ENCODE results near the gene ACSL1. TPM values are rescaled to one million over a fixed set of nuclear protein-coding genes. Genes with fewer than 3 reads are reported as not detected.

Gene ACSL1
- polyA plus RNA-seq, 2 of the 4 experiments (the other 2 are of a cell fraction): 10.0 to 12.4 TPM

DNA sequence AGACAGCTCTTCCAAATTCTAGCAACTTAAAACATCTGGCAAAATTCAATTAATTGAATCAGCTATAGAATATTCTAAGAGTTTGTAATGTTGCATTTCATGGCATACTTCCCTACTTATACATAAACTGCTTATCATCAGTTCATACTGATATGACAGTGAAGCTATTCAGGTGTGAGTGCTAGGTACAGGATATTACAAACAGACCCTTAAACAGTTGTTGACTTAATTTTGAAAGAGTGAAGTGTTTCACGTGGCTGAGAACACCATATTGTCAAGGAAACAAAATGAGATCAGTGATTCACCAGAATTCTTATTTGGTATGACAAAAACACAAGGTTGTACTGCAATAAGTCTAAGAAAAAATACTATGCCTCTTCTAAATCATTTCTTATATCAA is 119.3 kb downstream of the ACSL1 start (continued):
- TF ChIP-seq, protein P1, sequence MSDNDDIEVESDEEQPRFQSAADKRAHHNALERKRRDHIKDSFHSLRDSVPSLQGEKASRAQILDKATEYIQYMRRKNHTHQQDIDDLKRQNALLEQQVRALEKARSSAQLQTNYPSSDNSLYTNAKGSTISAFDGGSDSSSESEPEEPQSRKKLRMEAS (IDR thresholded peaks at IDR 0.05): no peak

DNA sequence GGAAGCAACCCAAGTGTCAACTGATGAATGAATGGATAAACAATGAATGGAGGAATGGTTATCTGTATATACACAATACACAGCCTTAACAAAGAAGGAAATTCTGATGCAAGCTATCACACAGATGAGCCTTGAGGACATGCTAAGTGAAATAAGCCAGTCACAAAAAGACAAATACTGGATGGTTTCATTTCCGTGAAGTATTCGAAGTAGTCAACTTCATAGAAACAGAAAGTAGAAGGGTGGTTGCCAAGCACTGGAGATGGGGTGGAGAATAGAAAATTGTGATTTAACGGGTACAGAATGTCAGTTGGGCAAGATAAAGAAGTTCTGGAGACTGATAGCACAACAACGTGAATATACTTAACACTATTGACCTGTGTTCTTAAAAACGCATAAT is 120.1 kb downstream of the ACSL1 start:
- ChIA-PET POLR2A (no interaction called here), CTCF (no interaction called here)
- ATAC-seq: no peak
- Histone ChIP-seq H3K4me2 (no peak overlapping the region), H3K4me3 (no peak overlapping the region), H3K9me3 (no peaks in the 10 kb centered on the region; the same call in 2 of the 3 replicates), H3K27ac (no peak overlapping the region), H3K4me1 (no peaks in the 10 kb centered on the region)
- WGBS (ENCODE audit: missing lambda C conversion rate): 91% methylated on average over 5 of the region's 5 CpGs
- FAIRE-seq: no peak
- TF ChIP-seq, protein P2, sequence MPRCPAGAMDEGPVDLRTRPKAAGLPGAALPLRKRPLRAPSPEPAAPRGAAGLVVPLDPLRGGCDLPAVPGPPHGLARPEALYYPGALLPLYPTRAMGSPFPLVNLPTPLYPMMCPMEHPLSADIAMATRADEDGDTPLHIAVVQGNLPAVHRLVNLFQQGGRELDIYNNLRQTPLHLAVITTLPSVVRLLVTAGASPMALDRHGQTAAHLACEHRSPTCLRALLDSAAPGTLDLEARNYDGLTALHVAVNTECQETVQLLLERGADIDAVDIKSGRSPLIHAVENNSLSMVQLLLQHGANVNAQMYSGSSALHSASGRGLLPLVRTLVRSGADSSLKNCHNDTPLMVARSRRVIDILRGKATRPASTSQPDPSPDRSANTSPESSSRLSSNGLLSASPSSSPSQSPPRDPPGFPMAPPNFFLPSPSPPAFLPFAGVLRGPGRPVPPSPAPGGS (IDR thresholded peaks at IDR 0.05): no peak
- TF ChIP-seq MAZ (IDR thresholded peaks at IDR 0.05; ENCODE audit: borderline replicate concordance, low read depth, low read length) (no peak), CHD2 (IDR thresholded peaks at IDR 0.05; ENCODE audit: low read length, partially characterized antibody) (no peak), CHD4 (IDR thresholded peaks at IDR 0.05; ENCODE audit: borderline replicate concordance) (no peak), MAFK (IDR thresholded peaks at IDR 0.05; ENCODE audit: partially characterized antibody) (no peak), RARB (CRISPR knock-in tag; IDR thresholded peaks at IDR 0.05) (no peak), RAD21 (conservative IDR thresholded peaks at IDR 0.05 in 1 of 2, IDR thresholded peaks at IDR 0.05 in 1 of 2) (no peak), TP53 (CRISPR knock-in tag; IDR thresholded peaks at IDR 0.05) (no peak), HEYL (CRISPR knock-in tag; IDR thresholded peaks at IDR 0.05) (no peak), POLR2AphosphoS2 (conservative IDR thresholded peaks at IDR 0.05; ENCODE audit: low read length) (no peak), JUN (IDR thresholded peaks at IDR 0.05) (no peak)
- TF ChIP-seq, protein P3, sequence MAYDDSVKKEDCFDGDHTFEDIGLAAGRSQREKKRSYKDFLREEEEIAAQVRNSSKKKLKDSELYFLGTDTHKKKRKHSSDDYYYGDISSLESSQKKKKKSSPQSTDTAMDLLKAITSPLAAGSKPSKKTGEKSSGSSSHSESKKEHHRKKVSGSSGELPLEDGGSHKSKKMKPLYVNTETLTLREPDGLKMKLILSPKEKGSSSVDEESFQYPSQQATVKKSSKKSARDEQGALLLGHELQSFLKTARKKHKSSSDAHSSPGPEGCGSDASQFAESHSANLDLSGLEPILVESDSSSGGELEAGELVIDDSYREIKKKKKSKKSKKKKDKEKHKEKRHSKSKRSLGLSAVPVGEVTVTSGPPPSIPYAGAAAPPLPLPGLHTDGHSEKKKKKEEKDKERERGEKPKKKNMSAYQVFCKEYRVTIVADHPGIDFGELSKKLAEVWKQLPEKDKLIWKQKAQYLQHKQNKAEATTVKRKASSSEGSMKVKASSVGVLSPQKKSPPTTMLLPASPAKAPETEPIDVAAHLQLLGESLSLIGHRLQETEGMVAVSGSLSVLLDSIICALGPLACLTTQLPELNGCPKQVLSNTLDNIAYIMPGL (CRISPR knock-in tag; IDR thresholded peaks at IDR 0.05; ENCODE audit: borderline replicate concordance): no peak
- TF ChIP-seq, protein P4, sequence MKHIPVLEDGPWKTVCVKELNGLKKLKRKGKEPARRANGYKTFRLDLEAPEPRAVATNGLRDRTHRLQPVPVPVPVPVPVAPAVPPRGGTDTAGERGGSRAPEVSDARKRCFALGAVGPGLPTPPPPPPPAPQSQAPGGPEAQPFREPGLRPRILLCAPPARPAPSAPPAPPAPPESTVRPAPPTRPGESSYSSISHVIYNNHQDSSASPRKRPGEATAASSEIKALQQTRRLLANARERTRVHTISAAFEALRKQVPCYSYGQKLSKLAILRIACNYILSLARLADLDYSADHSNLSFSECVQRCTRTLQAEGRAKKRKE (CRISPR knock-in tag; IDR thresholded peaks at IDR 0.05; ENCODE audit: low read depth): no peak
- TF ChIP-seq, protein P5, sequence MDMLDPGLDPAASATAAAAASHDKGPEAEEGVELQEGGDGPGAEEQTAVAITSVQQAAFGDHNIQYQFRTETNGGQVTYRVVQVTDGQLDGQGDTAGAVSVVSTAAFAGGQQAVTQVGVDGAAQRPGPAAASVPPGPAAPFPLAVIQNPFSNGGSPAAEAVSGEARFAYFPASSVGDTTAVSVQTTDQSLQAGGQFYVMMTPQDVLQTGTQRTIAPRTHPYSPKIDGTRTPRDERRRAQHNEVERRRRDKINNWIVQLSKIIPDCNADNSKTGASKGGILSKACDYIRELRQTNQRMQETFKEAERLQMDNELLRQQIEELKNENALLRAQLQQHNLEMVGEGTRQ (IDR thresholded peaks at IDR 0.05): no peak
- TF ChIP-seq, protein P1 (IDR thresholded peaks at IDR 0.05): no peak
- DNase-seq (ENCODE audit: low read depth in 1 of 2, low spot score in 1 of 2): no peak

Small RNA genes lying within 50 kb of the gene (small RNA-seq; reads per million reads assigned to genes)
- gene MIR3945: 0 reads per million in 6 experiments

Other genes starting within 250 kb of the ACSL1 start
- gene CASP3, start 176.5 kb downstream of the ACSL1 start, polyA plus RNA-seq (2011; rRNA removed): 18.9 and 25.4 TPM in 2 replicates
- gene CASP3, start 176.5 kb downstream of the ACSL1 start, polyA plus RNA-seq (2017; fragmentation: RNase III; extraction: RNeasy Plus Mini Kit Qiagen cat#74134 plus additional on column Dnase treatment): 17.4 to 18.3 TPM (median 17.8 TPM) in 3 replicates
- 18.1 and 23.9 TPM in 2 replicates for gene PRIMPOL, start 176.2 kb downstream of the ACSL1 start, polyA plus RNA-seq (2011; rRNA removed)
- gene PRIMPOL, start 176.2 kb downstream of the ACSL1 start, polyA plus RNA-seq (2017; fragmentation: RNase III; extraction: RNeasy Plus Mini Kit Qiagen cat#74134 plus additional on column Dnase treatment): 9.7 to 11.2 TPM (median 10.0 TPM) in 3 replicates
- 19.1 and 28.4 TPM in 2 replicates for gene CENPU, start 91.9 kb downstream of the ACSL1 start, polyA plus RNA-seq (2011; rRNA removed)
- 22.9 to 25.6 TPM (median 24.3 TPM) in 3 replicates for gene CENPU, start 91.9 kb downstream of the ACSL1 start, polyA plus RNA-seq (2017; fragmentation: RNase III; extraction: RNeasy Plus Mini Kit Qiagen cat#74134 plus additional on column Dnase treatment)
- gene HELT, start 192.5 kb upstream of the ACSL1 start, polyA plus RNA-seq (2011; rRNA removed): not detected in 2 replicates
- not detected in 3 replicates for gene HELT, start 192.5 kb upstream of the ACSL1 start, polyA plus RNA-seq (2017; fragmentation: RNase III; extraction: RNeasy Plus Mini Kit Qiagen cat#74134 plus additional on column Dnase treatment)

Measured in A549 (cell line).